Middle frontal gyrus (tissue), 1 donor: ENCODE results near the gene SMIM3.
"Not testable (repeated sequence)": the region's sequence is repeated elsewhere in the genome, so short reads cannot be mapped to it uniquely, and the experiment has no call there.

Experiments
- DNase-seq: peaks from one replicate; pipeline ENCODE4 v3.0.0-alpha.2; 2015; ENCODE audit warnings: low spot score; ENCODE audit errors: extremely low spot score

SMIM3 gene

GRCh38 chr5:150793423-150793888 is 14.9 kb downstream of the SMIM3 start:
- not testable (repeated sequence) for DNase-seq

DNA sequence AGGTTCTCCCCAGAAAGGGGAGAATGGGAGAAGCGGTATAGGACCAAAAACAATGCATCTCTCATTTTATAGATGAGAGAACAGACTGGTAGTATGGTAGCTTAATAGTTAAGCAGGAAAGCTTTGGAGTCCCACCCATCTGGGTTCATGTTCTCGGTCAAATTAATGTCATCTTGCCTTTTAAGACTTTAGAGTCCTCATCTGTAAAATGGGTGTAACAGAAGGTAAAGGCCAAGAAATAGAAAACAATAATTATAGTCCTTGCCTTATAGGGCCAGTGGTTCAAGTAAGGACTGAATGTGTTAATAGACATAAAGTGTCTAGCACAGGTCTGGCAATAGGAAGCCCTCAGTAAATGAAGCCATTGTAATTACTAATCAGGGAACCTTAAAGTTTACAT is 16.4 kb downstream of the SMIM3 start:
- DNase-seq, result no peak

GRCh38 chr5:150797384-150797783 is 18.8 kb downstream of the SMIM3 start:
- DNase-seq, result no peak

DNA sequence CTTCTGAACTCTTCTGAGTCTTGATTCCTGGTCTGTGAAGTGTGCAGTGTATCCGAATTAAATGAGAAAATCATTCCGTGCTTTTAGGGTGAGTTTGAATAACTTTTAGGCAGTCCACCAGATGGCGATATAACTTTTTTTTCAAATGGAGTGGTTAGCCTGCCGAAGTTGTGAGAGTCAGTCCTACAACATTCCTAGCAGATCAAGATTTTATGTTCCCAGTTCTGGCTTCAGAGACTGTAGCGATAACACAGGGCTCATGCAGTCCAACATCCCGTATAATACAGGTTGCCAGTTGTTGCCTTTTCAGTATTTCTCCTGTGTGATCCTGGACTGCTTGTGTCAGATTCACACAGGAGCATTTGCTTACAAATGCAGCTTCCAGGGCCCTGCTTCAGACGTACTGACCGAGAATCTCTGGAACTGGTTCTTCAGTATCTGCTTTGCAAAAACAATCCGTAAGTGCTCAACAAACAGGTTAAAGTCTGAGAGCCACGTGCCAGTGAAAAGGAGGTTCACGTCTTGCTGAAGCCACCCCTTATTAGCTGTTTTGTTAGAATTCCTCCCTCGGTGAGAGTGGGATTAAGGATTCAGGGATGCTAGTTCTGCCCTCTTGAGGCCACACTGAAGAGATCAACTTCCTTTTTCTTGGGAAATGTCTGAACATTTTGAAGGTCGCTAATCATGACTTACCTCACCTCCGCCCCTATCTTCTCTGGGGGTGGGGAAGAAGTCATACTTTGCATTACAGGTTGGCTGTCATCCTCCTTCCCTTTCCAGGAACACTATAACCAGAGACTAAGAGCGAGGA is 22.8 kb downstream of the SMIM3 start:
- DNase-seq, result no peak

- no peak for DNase-seq
Observed at GRCh38 chr5:150804388-150804787, 25.8 kb downstream of the SMIM3 start.

DNA sequence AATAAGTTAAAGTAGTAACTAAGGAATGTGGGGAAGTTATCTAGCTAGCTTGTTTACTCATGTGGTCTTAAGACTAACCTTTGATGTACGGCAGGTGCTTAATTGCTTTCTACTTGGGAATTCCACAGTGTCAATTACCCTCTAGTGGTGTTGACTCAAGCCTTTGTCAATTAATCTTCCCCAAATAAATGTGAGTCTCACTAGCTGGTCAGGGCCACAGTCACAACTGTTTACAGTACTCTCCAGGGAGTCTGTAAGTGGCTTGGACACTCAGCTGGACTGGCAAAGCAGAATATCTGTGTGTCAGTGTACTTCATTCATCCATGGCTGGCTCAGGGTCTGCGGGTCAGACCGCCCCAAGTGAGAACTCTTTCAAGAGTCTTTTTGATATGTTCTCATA is 30.8 kb downstream of the SMIM3 start:
- no peak for DNase-seq

- DNase-seq, result no peak
Observed at GRCh38 chr5:150815010-150815409, 36.5 kb downstream of the SMIM3 start.

DNA sequence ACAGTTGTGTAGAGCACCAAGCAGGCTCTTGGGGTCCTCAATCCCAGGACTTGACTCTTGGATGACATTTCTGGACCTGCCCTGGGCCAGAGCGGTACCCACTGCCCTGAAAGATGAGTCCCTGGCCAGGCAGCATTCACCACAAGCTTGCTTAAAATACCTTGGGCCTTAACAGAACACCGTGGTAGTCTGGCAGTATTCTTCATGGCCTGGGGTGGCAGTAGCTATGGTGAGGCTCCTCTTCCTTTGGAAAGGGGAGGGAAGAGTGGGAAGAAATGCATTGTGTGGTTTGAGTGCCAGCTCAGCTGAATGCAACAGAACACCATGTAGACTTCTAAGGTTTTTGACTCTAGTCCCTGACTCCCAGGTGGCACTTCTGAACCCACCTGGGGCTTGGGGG is 38.4 kb downstream of the SMIM3 start:
- DNase-seq, result no peak

DNA sequence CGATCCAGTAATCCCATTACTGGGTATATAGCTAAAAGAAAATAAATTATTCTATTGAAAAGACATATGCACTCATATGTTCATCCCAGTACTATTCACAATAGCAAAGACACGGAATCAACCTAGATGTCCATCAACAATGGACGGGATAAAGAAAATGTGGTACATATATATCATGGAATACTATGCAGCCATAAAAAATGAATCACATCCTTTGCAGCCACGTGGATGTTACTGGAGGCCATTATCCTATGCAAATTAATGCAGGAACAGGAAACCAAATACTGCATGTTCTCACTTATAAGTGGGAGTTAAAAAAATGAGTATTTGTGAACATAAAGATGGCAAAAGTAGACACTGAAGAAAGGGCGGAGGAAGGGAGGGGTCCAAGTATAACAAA is 51.2 kb downstream of the SMIM3 start:
- no peak for DNase-seq

- not testable (repeated sequence) for DNase-seq
Observed at GRCh38 chr5:150831821-150832220, 53.3 kb downstream of the SMIM3 start.

DNA sequence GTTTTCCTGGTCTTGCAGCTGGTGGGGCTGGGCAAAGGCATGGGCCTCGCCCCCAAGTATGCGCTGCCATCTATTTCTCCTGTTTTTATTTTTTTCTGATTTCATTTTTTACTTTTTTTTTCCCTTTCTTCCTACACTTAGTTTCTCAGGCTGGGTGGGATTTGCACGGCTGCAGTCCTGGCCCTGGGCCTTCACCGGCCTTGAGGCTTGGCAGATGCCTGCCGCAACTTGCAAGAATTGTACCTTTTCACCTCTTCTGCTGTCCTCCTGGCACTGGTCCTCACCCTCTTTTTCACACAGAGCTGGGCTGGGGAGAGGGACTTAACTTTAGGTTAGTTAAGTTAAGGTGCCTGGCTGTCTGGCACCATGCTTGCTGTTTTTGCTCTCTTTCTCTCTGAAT is 57.5 kb downstream of the SMIM3 start:
- DNase-seq, result no peak

DNA sequence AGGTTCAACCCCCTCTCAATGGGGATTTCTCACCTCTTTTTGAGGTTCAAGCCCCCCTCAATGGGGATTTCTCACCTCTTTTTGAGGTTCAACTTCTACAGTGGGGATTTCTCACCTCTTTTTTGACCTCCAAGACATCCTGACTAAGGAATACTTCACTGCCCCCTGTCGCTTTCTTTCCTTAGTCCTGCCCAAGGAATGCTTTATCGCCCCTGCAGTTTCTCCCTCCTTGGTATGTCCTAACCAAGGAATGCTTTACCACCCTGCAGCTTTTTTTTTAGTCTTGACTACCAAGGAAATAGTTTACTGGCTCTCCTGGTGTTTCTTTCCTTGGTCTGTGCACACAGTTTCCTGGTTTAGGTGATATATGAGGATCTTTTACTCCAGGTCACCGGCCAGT is 58.1 kb downstream of the SMIM3 start:
- DNase-seq, result no peak

DNA sequence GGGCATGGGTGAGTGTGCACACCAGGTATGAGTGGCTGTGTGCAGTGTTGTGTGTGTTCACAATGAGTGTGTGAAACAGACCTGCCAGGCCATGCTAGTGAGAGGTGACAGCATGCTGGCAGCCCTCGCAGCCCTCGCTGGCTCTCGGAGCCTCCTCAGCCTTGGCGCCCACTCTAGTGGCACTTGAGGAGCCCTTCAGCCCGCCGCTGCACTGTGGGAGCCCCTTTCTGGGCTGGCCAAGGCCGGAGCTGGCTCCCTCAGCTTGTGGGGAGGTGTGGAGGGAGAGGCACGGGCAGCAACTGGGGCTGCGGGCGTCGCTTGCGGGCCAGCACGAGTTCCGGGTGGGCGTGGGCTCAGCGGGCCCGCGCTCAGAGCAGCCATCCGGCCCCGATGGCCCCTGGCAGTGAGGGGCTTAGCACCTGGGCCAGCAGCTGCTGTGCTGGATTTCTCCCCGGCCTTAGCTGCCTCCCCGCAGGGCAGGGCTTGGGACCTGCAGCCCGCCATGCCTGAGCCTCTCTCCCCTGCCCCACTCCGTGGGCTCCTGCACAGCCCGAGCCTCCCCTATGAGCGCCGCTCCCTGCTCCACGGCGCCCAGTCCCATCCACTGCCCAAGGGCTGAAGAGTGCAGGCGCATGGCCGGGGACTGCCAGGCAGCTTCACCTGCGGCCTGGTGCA is 66.8 kb downstream of the SMIM3 start:
- DNase-seq, result not testable (repeated sequence)

DNA sequence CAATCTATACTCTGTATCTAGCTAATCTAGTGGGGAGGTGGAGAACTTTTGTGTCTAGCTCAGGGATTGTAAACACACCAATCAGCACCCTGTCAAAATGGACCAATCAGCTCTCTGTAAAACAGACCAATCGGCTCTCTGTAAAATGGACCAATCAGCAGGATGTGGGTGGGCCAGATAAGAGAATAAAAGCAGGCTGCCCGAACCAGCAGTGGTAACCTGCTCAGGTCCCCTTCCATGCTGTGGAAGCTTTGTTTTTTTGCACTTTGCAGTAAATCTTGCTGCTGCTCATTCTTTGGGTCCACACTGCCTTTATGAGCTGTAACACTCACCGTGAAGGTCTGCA is 67.7 kb downstream of the SMIM3 start, which contains the start of gene IRGM:
TSS of gene IRGM (plus strand) at position 214 of the 346 bp plus-strand sequence. CDS start 1,603 bp downstream, outside the sequence.
- not testable (repeated sequence) for DNase-seq
